CD4-positive, alpha-beta T cell treated with Interleukin-17A for 4 hours (primary cell): Measurements from ENCODE around the gene CWC27.

Experiments used
- DNase-seq: peaks from one replicate; pipeline ENCODE4 v3.0.0-alpha.2; 2020; ENCODE audit warnings: mixed read lengths

CWC27 gene

DNA sequence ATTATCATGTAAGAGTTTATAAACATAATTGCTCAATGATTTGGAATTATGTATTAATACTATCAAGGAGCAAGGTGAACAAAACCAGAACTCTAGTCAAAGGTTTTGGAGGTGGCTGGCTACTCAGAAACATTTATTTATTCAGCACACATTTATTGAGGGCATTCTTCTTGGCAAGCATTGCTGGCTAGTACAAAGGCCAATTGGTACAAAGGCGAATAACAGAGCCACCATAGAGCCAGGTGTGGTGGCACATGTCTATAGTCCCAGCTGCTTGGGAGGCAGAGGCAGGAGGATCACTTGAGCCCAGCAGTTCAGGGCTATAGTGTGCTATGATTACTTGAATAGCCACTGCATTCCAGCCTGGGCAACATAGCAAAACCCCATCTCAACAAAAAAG, 242.1 kb downstream of the CWC27 start:
- no peak for DNase-seq

DNA sequence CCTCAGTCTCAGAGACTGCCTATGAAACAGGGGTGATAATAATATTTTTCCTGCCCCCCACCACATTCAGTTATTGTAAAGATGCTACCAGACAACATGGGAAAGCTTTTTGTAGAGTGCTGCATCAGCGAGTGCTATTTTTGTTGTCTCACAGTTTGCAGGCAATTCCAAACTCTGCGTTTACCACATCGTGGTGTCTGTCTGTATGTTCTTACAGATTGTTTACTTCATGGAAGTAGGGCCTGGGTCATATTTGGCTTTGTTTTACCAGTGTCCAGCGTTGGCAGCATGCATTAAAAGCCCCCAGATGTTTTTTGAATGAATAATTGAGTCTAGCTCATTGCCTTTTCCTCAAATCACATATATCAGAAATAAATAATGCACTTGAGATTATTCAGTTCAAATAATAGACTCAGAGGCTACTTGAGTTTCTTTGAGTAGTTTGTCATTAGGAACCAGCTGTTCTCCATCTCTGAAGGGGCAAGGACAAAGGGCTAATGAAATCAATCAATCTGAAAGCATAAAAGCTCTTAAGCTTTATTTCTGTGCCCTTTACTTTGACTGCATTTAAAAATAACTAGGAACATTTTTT, 243.7 kb downstream of the CWC27 start:
- no peak for DNase-seq

DNA sequence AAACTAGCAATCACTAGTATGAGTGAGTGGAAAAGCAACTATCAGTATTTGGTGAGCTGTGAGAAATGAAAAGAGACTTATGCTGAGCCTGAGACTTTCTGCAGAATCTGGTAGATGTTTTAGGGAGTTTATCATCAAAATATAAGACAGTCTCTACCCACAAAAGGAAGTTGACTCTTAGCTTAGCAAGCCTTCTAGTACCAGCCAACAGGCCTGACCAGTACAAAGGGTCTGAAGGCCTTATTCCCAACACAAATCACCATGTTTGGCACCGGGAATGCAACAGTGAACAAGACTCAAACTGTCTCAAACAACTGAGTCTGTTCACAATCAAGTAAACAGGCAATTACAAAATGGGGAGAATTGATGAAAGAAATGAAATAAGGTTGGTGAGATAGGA, 244.4 kb downstream of the CWC27 start:
- DNase-seq = no peak

DNA sequence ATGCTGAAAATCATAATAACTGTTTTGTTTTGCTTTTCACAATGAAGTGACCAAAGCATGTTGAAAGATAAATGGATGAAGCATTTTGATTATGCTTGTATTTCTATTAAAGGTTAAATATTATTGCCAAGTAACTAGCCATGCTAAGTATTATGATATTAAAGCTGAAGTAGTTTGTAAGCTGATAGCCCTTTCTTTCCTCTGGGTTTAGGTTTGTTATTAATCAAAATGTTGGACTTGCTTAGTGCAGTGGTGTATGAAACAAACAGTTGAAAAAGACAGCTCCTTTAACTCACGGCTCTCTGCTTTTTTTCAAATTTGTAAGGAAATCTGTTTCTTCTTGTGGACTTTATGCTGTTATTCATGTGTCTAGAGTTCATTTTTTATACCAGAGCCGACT, 246.0 kb downstream of the CWC27 start:
- DNase-seq = no peak

DNA sequence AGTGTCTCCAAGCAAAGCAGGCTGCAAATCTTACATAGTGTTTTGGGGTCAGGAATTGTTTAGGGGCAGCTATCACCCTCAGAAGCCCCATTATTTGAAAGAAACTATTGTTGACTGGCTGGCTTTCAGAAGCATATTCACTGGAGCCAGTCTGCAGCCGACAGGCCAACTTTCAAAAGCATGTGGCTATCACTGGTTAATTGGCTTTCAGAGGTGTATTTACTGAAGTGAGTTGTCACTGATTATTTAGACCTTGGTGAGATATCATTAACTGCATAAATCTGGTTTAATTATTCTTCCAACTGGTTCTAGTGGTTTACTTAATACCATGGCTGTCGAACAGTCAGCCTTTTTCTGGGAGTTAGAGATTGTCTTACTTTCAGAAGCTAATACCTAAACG, 247.0 kb downstream of the CWC27 start:
- no peak for DNase-seq

DNA sequence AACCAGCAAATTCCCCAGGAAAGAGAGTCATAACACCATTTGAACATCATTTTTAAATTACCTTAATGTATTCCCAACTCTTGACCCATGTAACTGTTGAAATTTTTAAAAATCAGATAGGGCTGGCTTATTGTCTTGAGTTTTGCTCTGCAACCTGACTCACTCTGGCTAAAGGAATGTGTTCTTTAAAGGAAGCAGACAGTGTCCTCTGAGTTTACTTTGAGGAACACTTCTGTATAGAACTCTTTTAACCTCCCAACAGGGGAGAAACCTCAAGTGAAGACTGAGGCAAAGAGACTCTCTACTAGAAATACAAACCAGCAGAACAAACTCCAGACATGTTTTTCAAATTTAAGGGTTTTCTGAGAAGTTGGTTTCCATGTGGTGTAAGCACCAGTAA, 248.9 kb downstream of the CWC27 start:
- DNase-seq = no peak

DNA sequence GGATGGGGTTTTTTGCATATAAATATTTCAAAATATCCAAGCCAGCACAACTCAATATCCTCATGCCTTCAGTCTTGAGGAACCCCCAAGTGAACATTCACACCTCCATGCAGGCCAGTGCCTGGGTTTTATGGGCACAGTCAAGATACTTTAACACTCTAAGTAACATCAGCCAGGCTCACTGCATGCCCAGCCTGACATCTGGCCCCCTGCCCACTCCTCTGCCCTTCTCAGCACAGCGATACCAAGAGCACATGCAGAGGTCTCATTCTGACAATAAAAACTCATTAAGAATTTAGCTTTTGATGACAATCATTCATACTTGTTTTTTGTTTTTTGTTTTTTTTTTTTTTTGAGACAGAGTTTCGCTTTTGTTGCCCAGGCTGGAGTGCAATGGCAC, 250.0 kb downstream of the CWC27 start:
- no peak for DNase-seq

DNA sequence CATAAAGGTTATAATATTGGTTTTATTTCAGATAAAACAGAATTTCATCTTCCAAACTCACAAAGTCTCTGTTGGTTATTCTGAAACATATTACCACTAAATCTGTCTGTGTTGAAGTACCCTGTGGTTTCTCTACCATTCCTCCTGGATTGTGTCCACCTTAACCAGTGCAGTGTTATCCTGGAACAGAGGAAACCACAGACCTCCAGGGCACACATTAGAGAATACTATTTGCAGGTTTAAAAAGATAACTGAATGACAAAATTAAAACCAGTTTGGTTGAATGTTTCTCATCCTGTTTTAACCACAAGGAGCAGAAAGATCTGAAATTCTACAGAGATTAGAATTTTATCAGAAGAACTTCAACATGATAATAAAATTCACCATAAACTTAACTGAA, 251.8 kb downstream of the CWC27 start:
- DNase-seq = no peak

DNA sequence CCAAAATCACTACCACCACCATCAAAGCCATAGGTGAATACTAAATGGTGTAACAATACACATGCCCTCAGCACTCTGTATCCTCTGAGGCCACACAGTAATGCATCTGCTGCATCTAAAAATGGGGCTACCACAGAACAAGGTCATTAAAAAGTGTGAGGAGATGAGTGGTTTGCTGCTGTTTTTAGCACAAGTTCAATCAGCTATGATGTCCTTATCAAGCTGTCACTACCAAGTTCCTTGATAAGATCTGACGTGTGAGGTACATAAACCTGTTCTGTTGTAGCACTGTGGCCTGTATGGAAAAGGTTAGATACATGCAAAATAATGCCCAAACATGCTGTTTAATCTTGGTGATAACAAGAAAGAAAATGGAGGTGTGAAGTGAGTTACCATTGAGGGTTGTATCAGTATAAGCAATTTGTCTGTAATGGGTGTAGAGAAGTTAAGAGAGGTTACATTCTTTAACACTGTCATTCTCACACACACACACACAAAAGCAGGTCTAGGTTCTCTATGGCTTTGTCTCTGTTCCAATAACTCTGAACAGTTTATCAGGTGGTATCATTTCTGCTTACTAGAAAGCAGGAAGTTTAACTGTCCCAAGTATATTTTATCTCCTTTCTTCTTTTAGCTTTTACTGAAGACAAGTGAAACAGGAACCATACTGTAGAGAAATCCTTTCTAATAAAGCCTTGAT, 252.9 kb downstream of the CWC27 start:
- no peak for DNase-seq

DNA sequence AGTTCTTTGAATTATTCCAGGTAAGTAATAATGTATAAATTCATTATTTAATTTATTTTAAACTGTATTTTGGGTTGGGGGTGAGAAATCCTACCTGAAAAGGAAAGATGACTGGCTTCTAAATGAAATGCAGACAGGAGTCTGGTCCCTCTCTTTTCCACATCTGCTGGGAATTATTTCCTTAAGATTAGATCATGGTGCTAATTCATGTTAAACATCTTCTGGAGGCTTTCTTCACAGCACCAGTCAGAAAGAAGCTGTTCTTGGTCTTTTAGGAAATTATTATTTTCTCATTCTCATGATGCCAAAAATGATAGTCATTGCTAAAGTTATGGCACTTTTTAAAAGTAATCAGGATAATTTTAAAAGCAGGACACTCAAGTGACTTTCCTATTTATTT, 254.2 kb downstream of the CWC27 start:
- no peak for DNase-seq

DNA sequence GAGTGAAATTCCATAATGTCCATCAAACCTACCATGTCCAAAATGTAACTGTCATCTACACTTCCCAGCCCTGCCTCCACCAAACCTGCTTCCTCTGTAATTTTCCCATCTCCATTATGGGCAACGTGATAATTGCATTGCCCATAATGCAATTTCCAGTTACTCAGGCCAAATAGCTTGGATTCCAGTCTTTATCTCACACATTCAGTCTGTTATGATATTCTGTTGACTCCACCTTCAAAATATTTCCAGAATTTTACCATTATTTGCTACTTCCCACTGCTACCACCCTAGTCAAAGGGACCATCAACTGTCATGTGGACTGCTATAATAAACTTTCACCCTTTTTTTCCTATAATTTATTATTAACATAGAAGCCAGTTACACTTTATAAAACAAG, 256.0 kb downstream of the CWC27 start:
- DNase-seq = no peak

DNA sequence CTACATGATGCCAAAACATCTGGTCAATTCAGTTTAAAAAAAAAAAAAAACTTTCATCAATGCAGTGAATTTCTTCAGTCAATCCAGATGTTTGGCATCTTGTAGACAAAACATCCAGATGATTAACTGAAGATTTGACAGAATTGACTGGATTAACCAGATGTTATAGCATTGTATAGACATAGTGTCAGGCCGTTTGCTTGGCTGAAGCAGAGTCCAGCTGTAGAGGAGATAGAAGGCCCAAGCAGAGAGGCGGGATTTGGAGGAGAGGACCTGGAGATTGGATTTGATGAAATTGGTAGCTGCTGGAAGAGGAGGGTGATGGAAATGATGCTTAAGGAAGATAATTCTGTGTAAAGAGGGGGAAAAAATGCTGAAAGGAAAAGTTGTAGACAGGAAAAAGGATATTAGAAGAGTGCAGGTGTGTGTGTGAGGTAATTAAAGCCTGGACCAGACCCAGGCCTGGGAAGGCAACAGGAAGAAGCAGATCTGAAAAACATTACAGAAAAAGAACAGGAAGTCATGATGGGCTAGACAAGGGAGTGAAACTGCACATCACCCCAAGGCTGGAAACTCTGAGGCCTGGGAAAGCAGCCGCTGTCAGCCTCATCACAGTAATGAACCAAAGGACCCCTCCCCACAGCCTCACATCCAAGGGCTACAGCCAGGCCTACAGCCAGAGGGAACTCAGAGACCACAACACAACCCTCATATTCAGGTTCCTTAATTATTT, 258.3 kb downstream of the CWC27 start:
- no peak for DNase-seq

DNA sequence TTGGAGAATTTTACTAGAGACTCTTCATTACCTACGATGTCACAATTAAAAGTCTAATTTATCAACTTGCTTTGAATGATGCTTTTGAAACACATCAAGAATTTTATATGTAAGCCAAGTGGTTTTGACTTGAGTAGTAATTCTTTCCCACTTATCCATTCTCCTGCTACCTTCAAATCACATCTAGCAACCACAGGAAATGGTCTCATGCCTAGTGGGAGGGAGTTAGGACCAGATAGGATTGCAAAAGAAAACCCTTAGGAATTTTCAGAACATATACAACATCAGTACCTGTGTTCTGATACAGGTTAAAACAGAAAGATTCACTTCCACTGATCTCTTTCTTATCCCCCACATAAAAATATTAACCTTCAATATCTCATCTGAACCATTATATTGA, 260.4 kb downstream of the CWC27 start:
- DNase-seq = no peak

DNA sequence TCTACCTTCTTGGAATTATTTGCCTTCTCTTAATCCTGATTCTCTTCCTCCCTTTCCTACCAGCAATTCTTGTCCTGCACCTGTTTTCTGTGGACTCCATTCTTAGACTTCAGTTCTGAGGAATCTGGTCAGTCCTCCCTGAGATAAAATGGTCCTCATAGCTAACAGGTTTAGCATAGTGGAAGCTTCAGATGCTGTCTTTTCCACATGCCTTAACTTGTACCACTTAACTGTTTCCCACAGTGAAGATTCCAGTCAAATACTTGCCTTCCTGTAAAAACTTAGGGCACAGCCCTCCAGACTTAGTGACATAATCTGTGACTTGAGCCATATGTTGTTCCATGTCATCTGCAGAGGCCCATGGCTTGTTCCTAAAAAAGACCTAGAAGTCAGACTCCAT, 261.3 kb downstream of the CWC27 start:
- no peak for DNase-seq

DNA sequence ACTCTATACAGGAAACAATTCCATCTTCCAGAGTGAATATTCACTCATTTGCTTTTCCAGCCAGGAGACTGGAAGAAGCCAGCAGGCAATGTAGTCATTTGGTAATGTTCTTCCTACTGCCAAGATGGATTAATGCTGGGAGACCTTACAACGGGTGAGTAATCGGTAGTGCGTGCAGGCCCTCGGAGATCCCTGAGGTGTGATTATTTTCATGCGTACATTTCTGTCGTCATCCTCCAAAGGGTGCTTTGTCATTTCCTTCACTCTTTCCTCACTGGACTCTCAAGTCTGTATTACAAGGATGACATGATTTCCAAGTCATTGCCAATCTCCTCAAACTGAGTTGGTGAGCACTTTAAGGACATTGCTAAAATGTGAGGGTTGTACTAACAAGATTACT, 263.5 kb downstream of the CWC27 start:
- no peak for DNase-seq

DNA sequence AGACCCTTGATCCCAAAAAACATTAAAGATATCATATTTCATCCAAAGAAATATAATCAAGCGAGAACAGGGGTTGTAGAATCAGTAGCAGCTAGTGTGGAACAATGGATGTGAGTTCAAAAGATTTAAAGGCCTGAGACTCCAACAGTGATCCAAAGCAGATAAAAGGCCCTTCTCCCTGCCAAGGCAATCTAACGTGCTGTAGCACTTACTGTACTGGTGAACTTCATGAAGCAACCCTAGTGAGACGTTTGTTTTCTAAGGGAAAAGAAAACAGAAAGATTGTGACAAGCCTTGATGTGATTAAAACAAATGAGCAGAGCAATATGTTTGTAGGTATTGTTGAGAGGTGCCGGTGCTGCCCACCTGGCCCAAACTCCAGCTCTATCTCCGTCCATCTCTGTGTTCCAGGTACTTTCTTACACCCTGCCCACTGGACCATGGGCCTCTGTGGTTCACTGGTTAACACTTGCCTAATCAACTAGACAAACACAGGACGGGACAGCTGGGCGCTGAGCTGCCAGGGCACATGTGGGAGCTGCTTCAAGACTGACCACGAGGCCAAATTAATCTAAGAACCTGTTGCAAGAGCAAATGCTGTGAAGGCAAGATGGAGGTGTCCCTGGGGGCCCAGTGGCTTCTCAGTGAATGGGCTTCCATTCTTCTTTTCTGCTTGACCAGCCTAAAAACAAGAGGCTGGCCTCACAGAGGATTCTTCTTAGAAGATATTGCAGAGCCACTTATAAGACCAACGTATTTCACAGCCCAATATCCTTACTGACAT, 265.5 kb downstream of the CWC27 start:
- DNase-seq = no peak

DNA sequence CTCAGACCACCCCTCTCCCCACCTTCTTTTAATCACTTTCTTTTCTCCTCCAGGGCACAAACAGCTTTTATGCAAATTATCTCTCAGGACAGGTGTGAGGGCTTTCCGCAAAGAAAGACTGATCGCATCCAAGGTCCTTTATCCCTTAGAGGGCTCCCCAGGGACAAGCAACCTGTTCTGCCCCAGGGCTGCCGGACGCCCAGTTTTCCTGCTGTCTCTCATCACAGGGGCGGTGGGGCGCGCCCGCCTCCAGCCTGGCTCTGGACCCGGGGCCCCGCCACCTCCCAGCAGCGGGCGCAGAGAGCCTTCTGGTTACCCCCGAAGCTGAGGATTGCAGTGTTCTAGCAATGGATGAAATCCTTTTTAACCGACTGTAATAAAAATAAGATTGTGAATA, 266.1 kb downstream of the CWC27 start:
- DNase-seq = no peak

DNA sequence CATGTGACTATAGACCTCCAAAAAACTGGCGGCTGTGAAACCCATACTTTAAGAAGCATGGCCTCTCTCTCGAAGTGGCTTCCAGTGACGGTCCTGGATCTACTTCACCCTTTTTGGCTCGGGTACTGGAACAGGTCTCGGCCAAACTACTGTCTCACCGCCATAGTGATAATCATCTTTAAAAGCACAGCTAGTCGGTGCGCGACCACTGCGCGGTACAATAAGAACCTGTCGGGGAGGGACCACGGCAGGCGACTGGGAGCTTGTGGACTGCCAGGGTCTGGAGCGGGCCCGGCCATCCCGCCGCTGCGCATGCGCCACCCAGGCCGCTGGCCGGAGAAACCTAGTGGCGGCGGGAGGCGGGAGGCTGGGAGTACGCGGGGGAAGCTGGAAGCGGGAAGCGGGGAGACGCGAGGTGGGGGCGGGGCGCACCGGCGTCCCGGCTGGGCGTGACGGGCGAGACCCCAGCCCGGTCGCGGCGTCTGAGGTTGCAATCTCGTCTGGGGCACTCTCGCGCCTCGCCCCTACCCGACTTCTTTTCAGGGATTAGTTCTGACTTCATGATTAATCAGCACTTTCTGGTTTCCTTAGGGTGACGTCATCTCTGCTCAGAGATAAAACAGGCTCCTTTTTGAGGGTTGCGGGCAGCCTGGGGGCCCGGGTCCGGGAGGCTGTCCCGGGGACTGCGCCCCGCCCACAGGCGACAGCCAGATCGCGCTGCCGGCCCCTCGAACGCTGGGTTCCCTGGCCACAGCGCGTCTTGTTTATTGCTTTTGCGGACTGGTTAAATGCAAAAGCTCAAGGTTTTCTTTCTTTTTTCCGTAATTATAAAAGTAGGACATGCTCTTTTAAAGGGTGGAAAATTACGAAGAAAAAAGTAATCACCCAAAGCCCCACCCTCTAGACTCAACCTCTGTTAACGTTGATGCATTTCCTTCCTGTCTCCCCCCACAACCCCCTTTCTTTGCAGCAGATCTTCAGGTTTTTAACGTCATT, 266.8 kb downstream of the CWC27 start:
- peak; percentile 83 for DNase-seq

DNA sequence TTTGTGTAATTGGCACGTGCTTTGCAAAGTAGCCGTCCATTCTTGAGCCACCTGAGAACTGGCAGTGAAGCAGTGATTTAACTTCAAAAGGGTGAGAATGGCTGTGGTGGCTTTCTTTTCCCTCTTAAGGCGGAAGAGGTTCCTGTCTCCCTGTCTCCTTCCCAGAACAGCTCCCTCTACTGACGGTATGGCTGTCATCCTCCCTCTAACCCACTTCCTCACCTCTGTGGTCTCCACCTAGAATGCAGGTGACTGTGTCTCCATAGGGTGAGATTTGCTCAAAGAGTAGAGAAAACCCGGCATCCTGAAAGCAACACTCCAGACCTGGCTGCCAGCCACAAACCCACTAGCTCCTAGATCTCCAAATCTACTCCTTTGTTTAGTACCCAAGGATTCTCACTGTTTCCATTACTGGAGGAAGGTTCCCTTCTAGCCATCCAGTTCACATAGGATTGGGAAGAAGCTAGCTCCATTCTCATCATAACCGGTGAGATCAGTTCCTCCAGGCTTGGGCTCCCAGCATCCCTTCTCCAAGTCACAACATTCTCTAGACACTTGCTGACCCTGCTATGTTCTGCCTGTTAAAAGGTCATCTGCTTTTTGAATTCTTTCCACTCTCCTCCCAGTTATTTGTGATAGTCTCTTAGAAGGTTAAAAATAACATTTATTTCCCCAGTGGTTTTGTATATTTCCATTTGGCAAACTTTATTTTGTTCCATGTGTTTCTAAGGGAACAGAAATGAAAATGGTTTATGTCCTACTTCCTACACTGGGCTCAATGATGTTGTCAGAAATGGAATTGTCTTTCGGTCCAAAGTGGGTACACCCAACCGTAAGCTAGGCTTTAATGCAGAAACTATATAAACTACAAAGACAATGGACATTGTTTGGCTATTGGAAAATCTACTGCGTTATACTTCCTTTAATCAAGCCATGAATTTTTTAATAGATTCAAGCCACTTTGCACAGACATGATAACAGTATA, 269.4 kb downstream of the CWC27 start:
- DNase-seq = peak; percentile 46

DNA sequence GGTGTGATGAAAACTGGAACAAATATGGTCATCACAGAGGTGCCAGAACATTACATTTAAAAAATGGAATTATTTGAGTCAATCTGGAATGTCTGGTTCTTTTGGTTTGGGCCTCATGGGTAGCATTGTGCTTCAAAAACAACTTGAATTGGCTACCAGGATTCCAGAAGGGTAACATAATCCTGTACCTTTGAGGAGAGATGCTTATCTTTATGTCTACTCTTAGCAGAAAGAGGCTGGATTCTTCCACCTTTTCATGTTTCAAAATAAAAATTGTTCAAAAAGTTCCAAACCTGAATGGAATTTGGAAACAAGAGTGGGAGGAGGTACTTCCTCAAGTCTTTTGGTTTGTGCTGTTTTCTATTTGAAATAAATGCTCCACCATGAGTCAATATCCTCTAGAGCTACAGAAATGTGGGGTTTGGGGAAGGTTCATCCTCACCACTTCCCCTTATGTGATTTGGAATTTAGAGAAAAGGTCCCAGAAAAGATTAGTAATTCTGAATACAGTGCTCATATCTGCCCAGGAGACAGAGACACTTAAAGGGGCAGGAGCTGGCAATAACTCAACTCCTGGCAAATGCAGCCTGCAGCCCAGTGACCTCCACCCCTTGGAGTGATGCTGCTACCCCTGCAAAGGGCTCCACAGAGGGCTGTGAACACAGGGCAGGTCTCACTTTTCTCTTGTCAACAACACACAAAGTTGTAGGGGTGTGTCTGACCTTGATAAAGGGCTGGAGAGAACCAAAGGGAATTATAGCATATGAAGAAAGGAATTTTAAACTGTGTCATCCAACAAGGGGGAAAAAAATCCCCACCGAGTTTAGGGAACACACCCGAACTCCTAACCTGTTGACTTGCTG, 272.8 kb downstream of the CWC27 start:
- DNase-seq = no peak
